Panc1 (cell line): ENCODE data around the gene ALPK3. TPM values are rescaled to one million over a fixed set of nuclear protein-coding genes. Genes with fewer than 3 reads are reported as not detected.

Experiments
- ATAC-seq: fragments of 200-7000 bp; cut with Tn5 transposase; 2 replicates; pipeline ENCODE4 v1.9.1; 2020; ENCODE audit warnings: mild to moderate bottlenecking, moderate library complexity
- BruUV-seq: library from RNA; stranded (reverse); fragments of 400-500 nt; replicated peaks from 2 replicates; lab custom pipeline; 2021; lab: Mats Ljungman, UMichigan
- CTCF ChIA-PET: fragments of 300-600 bp; sonication (Branson Sonifier 250); formaldehyde crosslinking; loops from one replicate; lab custom pipeline; 2022; ENCODE audit warnings: antibody characterized with exemption; lab: Charles Lee
- POLR2A ChIA-PET: fragments of 300-600 bp; sonication (Branson Sonifier 250); formaldehyde crosslinking; loops from one replicate; lab custom pipeline; 2022; ENCODE audit warnings: antibody characterized with exemption; lab: Charles Lee
- DNase-seq: peaks from one replicate; pipeline ENCODE4 v3.0.0-alpha.2; 2010; ENCODE audit warnings: low read depth, low spot score
- H3K27ac ChIP-seq: 2 replicates; pipeline ENCODE4 v1.5.1; 2011; ENCODE audit warnings: mild to moderate bottlenecking, low read length, inconsistent platforms
- H3K27me3 ChIP-seq: fragments of 200-500 bp; sonication (Bioruptor generic); 2 replicates; pipeline ENCODE4 v1.6.0; 2014; ENCODE audit warnings: low read length, inconsistent platforms; ENCODE audit not compliant: control insufficient read depth, insufficient read depth
- H3K36me3 ChIP-seq: fragments of 200-500 bp; sonication (Bioruptor generic); 2 replicates; pipeline ENCODE4 v1.5.1; 2014; ENCODE audit warnings: inconsistent platforms, mild to moderate bottlenecking, low read length, moderate library complexity; ENCODE audit not compliant: control insufficient read depth, insufficient read depth
- H3K4me1 ChIP-seq: 2 replicates; pipeline ENCODE4 v1.5.1; 2011; ENCODE audit warnings: inconsistent platforms, mild to moderate bottlenecking, low read length, moderate library complexity; ENCODE audit not compliant: control insufficient read depth, insufficient read depth
- H3K4me3 ChIP-seq, 2 experiments: 2 replicates each; pipeline ENCODE4 v1.5.1; 2011 to 2012; ENCODE audit warnings: low read depth in 2 of 2, low read length in 2 of 2, mild to moderate bottlenecking in 2 of 2, inconsistent platforms in 1 of 2, moderate library complexity in 1 of 2
- H3K9me3 ChIP-seq: fragments of 200-500 bp; sonication (Bioruptor generic); 2 replicates; pipeline ENCODE4 v1.5.1; 2014; ENCODE audit warnings: low read depth, mild to moderate bottlenecking, inconsistent platforms, low read length, moderate library complexity; ENCODE audit not compliant: control insufficient read depth, insufficient read depth
- CTCF ChIP-seq: fragments of 450-650 bp; IDR thresholded peaks from 2 replicates; pipeline ENCODE4 v1.5.1; 2017; ENCODE audit warnings: mild to moderate bottlenecking
- POLR2AphosphoS5 ChIP-seq: IDR thresholded peaks from 2 replicates; pipeline ENCODE4 v1.6.1; 2012; ENCODE audit warnings: mild to moderate bottlenecking, low read depth, low read length, moderate library complexity
- REST ChIP-seq, 2 experiments: IDR thresholded peaks; 2 replicates each; pipeline ENCODE4 v1.6.1; 2011 to 2012; ENCODE audit warnings: low read depth in 2 of 2, control low read depth in 1 of 2, low read length in 1 of 2, mild to moderate bottlenecking in 1 of 2, moderate library complexity in 1 of 2; ENCODE audit not compliant: insufficient read depth in 1 of 2
- SIN3A ChIP-seq: IDR thresholded peaks from 2 replicates; pipeline ENCODE4 v1.6.1; 2012; ENCODE audit warnings: low read depth, mild to moderate bottlenecking, low read length, moderate library complexity, borderline replicate concordance; ENCODE audit not compliant: insufficient read depth
- TCF7L2 ChIP-seq: IDR thresholded peaks from 2 replicates; pipeline ENCODE4 v1.6.1; 2011; ENCODE audit warnings: mild to moderate bottlenecking, low read depth, low read length, inconsistent platforms
- in situ Hi-C: cut with HindIII; loops from 2 replicates; pipeline ENCODE4 v1.10.0; 2016; ENCODE audit warnings: low sequenced_read_pairs, low pct_unique_long_range_greater_than_20kb
- intact Hi-C: fragments of 100-400 bp; cut with micrococcal nuclease; formaldehyde crosslinking; loops from one replicate; pipeline ENCODE4 v1.10.0; 2022; ENCODE audit not compliant: unreplicated experiment
- total RNA-seq: library from RNA; stranded (reverse); gene quantifications from one replicate; pipeline ENCODE4 v1.2.1, GENCODE V29; 2021; ENCODE audit not compliant: unreplicated experiment

Gene ALPK3
- total RNA-seq, 1 experiment from 2014 or later: 1.0 TPM

GRCh38 chr15:84910928-84911623, 93.9 kb downstream of the ALPK3 start:
- POLR2A ChIA-PET: no interaction called here
- BruUV-seq: no TSS peak
- H3K27ac ChIP-seq: peak overlapping the region; percentile 71

More at GRCh38 chr15:84910928-84911623, 93.9 kb downstream of the ALPK3 start:
- Histone ChIP-seq H3K4me1 (peaks cover 33% of the 10 kb centered on the region), H3K9me3 (no peaks in the 10 kb centered on the region), H3K36me3 (no peaks in the 10 kb centered on the region), H3K4me3 (no peak overlapping the region), H3K27me3 (no peaks in the 10 kb centered on the region)
- TF ChIP-seq POLR2AphosphoS5 (no peak), REST (IDR thresholded peaks at IDR 0.05; ENCODE audit: insufficient read depth in 1 of 2, low read depth in 2 of 2, low read length in 1 of 2) (no peak), CTCF (no peak), TCF7L2 (no peak), SIN3A (no peak)
- in situ Hi-C loops: no loop called here
- intact Hi-C loops: no loop called here
- ATAC-seq (no peak), DNase-seq (no peak)
- CTCF ChIA-PET: interaction anchor here (1.5 kb wide), 1 partner anchor 13 kb away, joined by 3 read pairs; no protein-coding TSS in a partner anchor
